Adrenal gland (tissue), 5 donors: ENCODE results near the gene KLHL13.

ENCODE experiments used
- CTCF ChIP-seq, 6 experiments: fragments of 450-650 bp in 4 of 6; fragments of 200-600 bp in 2 of 6; sonication (generic) in 1 of 6; IDR thresholded peaks; 1 replicate in 5 of 6; 2 replicates in 1 of 6; pipeline versions ENCODE4 v1.5.1 to v1.8.0; 2016 to 2021; ENCODE audit warnings: antibody characterized with exemption in 6 of 6, mild to moderate bottlenecking in 2 of 6, moderate library complexity in 1 of 6
- POLR2A ChIP-seq, 2 donors: fragments of 450-650 bp; IDR thresholded peaks; one replicate each; pipeline ENCODE4 v1.6.1; 2017; ENCODE audit warnings: antibody characterized with exemption in 2 of 2, mild to moderate bottlenecking in 2 of 2, moderate library complexity in 1 of 2
- donor health status: DM: no; HTN: no; CAD: no.

- TF ChIP-seq CTCF (IDR thresholded peaks at IDR 0.05), result no peak
- no peak for TF ChIP-seq POLR2A (IDR thresholded peaks at IDR 0.05)
Observed at GRCh38 chrX:117910216-117910615, 206.4 kb downstream of the KLHL13 start.
